Esophagus (tissue), 2 donors: ENCODE measurements around the gene EN1. TPM values are rescaled to one million over a fixed set of nuclear protein-coding genes. Genes with fewer than 3 reads are reported as not detected.
A peak's percentile ranks its signal among the peaks of the same experiment; 100 is the strongest.

ENCODE experiments used
- H3K27ac ChIP-seq, 2 donors: one replicate each; pipeline ENCODE4 v1.5.1; 2013; ENCODE audit warnings: low read depth in 2 of 2, mild to moderate bottlenecking in 2 of 2, inconsistent platforms in 1 of 2, low read length in 1 of 2, moderate library complexity in 1 of 2
- H3K27me3 ChIP-seq, 2 donors: one replicate each; pipeline ENCODE4 v1.6.1; 2013; ENCODE audit warnings: low read length in 2 of 2, control low read depth in 1 of 2, mild to moderate bottlenecking in 1 of 2; ENCODE audit not compliant: insufficient read depth in 2 of 2, control insufficient read depth in 1 of 2
- H3K36me3 ChIP-seq, 2 donors: one replicate each; pipeline ENCODE4 v1.6.1; 2013; ENCODE audit warnings: low read length in 1 of 2; ENCODE audit not compliant: control insufficient read depth in 2 of 2, insufficient read depth in 2 of 2
- H3K4me1 ChIP-seq, 2 donors: one replicate each; pipeline ENCODE4 v1.6.1; 2013; ENCODE audit warnings: low read length in 1 of 2; ENCODE audit not compliant: control insufficient read depth in 2 of 2, insufficient read depth in 2 of 2
- H3K4me3 ChIP-seq, 2 donors: one replicate each; pipeline ENCODE4 v1.5.1; 2013; ENCODE audit warnings: low read length in 2 of 2, mild to moderate bottlenecking in 2 of 2, low read depth in 1 of 2, moderate library complexity in 1 of 2
- H3K9me3 ChIP-seq, 2 donors: one replicate each; pipeline ENCODE4 v1.6.1; 2013; ENCODE audit warnings: mild to moderate bottlenecking in 2 of 2, low read depth in 1 of 2, low read length in 1 of 2, moderate library complexity in 1 of 2; ENCODE audit not compliant: control insufficient read depth in 2 of 2, insufficient read depth in 1 of 2
- WGBS, 2 donors: extraction: QIAGEN DNeasy Blood & Tissue Kit; methylation state at CpG; one replicate each; pipeline ENCODE4 v1.1.7; 2013; 5-methylcytosine and 5-hydroxymethylcytosine counted together
- polyA plus RNA-seq, 2 donors: library from polyadenylated mRNA; stranded (reverse); fragments of 200-250 nt; gene quantifications; one replicate each; pipeline ENCODE4 v1.2.3, GENCODE V29; 2013
- donor health status: healthy with polysubstance abuse.
- donor health status: Bipolar disorder and iron deficiency.

Gene EN1
- polyA plus RNA-seq, 2 donors: not detected

DNA sequence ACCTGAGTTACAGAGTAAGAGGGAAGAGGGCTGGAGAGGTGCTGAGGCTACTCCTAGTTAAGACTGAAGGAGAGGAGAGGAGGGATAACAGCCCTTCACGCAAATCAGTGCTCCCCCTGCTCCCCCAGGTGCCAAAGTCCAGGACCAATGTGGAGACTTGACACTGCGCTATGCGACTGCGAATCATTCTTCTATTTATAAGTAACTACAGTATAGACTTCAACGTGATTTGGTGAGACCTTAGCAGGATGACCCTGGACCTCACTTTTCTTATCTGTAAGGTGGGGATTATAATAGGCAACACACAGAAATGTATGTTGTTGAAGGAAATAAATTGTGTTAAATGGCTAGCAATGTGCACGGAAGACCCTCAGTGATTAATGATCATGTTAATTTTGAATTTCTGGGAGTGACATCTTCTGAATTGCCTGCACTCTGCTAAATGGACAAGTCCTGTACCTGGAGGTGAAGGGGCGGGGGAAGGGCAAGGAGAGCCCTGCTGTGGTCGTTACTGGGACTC is 11.0 kb downstream of the EN1 start:
- H3K27me3 ChIP-seq: peaks cover 17 to 44% of the 10 kb centered on the region in 2 donors
- peaks cover 0 to 4% of the 10 kb centered on the region in 2 donors for H3K9me3 ChIP-seq
- H3K36me3 ChIP-seq: no peaks in the 10 kb centered on the region
- H3K4me1 ChIP-seq: peaks cover 4 to 14% of the 10 kb centered on the region in 2 donors
- H3K4me3 ChIP-seq: peak overlapping the region in 1 of 2 donors; percentile 34
- WGBS, 2 donors: 14% methylated on average over 8 of the region's 8 CpGs
- no peak overlapping the region for H3K27ac ChIP-seq

GRCh38 chr2:118835746-118836410 is 11.6 kb downstream of the EN1 start:
- 1 to 3% methylated on average over 53 of the region's 53 CpGs for WGBS, 2 donors
- Histone ChIP-seq H3K27me3 (peaks cover 20 to 41% of the 10 kb centered on the region in 2 donors), H3K4me3 (peak overlapping the region; percentile 26 to 34), H3K4me1 (peaks cover 4 to 14% of the 10 kb centered on the region in 2 donors), H3K27ac (no peak overlapping the region), H3K9me3 (peaks cover 0 to 4% of the 10 kb centered on the region in 2 donors), H3K36me3 (no peaks in the 10 kb centered on the region)

DNA sequence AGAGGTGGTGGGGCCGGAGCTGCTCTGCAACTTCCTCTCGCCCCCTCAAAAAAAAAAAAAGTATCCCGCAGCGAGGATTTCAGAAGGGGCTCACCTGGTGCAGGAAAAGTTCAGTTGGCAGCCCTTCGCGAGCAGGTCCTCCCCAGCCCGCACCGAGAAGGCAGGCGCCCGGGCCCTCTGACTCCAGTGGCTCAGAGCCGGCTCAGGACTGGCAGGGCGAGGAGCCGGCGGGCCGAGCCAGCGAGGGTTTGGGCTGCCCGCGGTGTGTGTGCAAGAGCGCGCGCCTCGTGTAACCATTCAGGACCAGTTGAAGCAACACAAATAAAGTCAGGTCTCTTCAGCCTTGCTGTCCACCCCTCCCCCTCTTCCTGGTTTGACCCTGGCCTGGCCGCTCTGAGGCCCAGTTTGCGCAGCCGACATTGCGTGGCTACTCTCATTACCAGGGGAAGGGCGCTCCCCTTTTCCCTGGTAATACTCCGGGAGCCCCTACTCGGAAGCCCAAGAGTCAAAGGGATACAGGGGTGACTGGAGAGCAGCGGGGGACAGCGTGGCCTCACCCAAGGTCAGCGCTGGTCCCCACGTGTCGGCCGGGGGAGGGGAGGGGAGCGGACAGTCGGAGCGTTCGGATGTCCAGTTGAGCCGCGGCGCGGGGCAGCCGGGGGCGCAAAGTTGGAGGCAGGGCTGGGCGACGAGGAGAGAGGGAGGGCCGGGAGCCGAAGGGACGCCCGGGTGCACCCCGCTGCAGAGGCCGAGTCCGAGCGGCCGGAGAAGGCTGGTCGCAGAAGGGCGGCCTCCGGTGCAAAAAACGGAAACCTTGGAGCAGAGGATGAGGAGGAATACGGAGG is 12.3 kb downstream of the EN1 start:
- no peak overlapping the region for H3K27ac ChIP-seq
- no peaks in the 10 kb centered on the region for H3K36me3 ChIP-seq
- 3 to 4% methylated on average over 57 to 61 of the region's 61 CpGs for WGBS, 2 donors
- peaks cover 0 to 4% of the 10 kb centered on the region in 2 donors for H3K9me3 ChIP-seq
- peaks cover 4 to 14% of the 10 kb centered on the region in 2 donors for H3K4me1 ChIP-seq
- peak overlapping the region; percentile 26 to 34 for H3K4me3 ChIP-seq
- peaks cover 20 to 42% of the 10 kb centered on the region in 2 donors for H3K27me3 ChIP-seq

GRCh38 chr2:118834440-118834810 is 13.0 kb downstream of the EN1 start:
- Histone ChIP-seq H3K4me1 (peaks cover 4 to 14% of the 10 kb centered on the region in 2 donors), H3K27me3 (peaks cover 21 to 43% of the 10 kb centered on the region in 2 donors), H3K4me3 (no peak overlapping the region), H3K27ac (no peak overlapping the region), H3K36me3 (no peaks in the 10 kb centered on the region), H3K9me3 (peaks cover 0 to 4% of the 10 kb centered on the region in 2 donors)
- 6 to 8% methylated on average over 18 of the region's 18 CpGs for WGBS, 2 donors

- Histone ChIP-seq H3K4me3 (no peak overlapping the region), H3K27me3 (peaks cover 25 to 43% of the 10 kb centered on the region in 2 donors)
Measured at GRCh38 chr2:118833716-118834439, 13.6 kb downstream of the EN1 start.

GRCh38 chr2:118832791-118833715 is 14.4 kb downstream of the EN1 start:
- H3K27ac ChIP-seq: no peak overlapping the region
- no peaks in the 10 kb centered on the region for H3K9me3 ChIP-seq
- 6 to 7% methylated on average over 36 of the region's 36 CpGs for WGBS, 2 donors
- no peak overlapping the region for H3K4me3 ChIP-seq
- H3K4me1 ChIP-seq: peaks cover 4 to 14% of the 10 kb centered on the region in 2 donors
- H3K27me3 ChIP-seq: peaks cover 18 to 36% of the 10 kb centered on the region in 2 donors
- no peaks in the 10 kb centered on the region for H3K36me3 ChIP-seq

More at GRCh38 chr2:118833716-118834439, 13.6 kb downstream of the EN1 start:
- Histone ChIP-seq H3K36me3 (no peaks in the 10 kb centered on the region), H3K27ac (no peak overlapping the region), H3K4me1 (peaks cover 4 to 14% of the 10 kb centered on the region in 2 donors), H3K9me3 (peaks cover 0 to 4% of the 10 kb centered on the region in 2 donors)
- 11 to 13% methylated on average over 34 to 35 of the region's 35 CpGs for WGBS, 2 donors

- Histone ChIP-seq H3K4me1 (peaks cover 4 to 14% of the 10 kb centered on the region in 2 donors), H3K9me3 (no peaks in the 10 kb centered on the region), H3K27ac (no peak overlapping the region), H3K4me3 (no peak overlapping the region), H3K36me3 (no peaks in the 10 kb centered on the region), H3K27me3 (peaks cover 17 to 36% of the 10 kb centered on the region in 2 donors)
- WGBS, 2 donors: 8 to 10% methylated on average over 10 of the region's 10 CpGs
Measured at GRCh38 chr2:118832071-118832790, 15.2 kb downstream of the EN1 start.

GRCh38 chr2:118830881-118831280 is 16.6 kb downstream of the EN1 start:
- H3K27ac ChIP-seq: no peak overlapping the region
- no peaks in the 10 kb centered on the region for H3K9me3 ChIP-seq
- 40 to 43% methylated on average over 2 of the region's 2 CpGs for WGBS, 2 donors
- no peak overlapping the region for H3K4me3 ChIP-seq
- H3K27me3 ChIP-seq: peaks cover 19 to 33% of the 10 kb centered on the region in 2 donors
- H3K36me3 ChIP-seq: no peaks in the 10 kb centered on the region
- H3K4me1 ChIP-seq: peaks cover 4 to 11% of the 10 kb centered on the region in 2 donors
